SK-N-MC (cell line): Measurements from ENCODE around the gene OR8H2.
"Not testable (repeated sequence)": the region's sequence is repeated elsewhere in the genome, so short reads cannot be mapped to it uniquely, and the experiment has no call there.

Experiments
- EZH2 ChIP-seq: fragments of 200-600 bp; sonication (generic); IDR thresholded peaks from one replicate; pipeline ENCODE4 v1.6.1; 2017; ENCODE audit warnings: antibody characterized with exemption
- FOXP2 ChIP-seq: optimal IDR thresholded peaks from 2 replicates; pipeline ENCODE3; 2011; ENCODE audit warnings: mild to moderate bottlenecking, moderate library complexity; ENCODE audit not compliant: insufficient read depth; ENCODE audit errors: extremely low read length, control extremely low read depth
- POLR2AphosphoS5 ChIP-seq: IDR thresholded peaks from 2 replicates; pipeline ENCODE4 v1.6.1; 2012; ENCODE audit warnings: mild to moderate bottlenecking, low read depth, low read length, borderline replicate concordance

GRCh38 chr11:56143681-56144080, 40.2 kb downstream of the OR8H2 start:
- TF ChIP-seq POLR2AphosphoS5, EZH2, FOXP2: not testable (repeated sequence)
